GM21447 (cell line): ENCODE data around the gene MARVELD2.
"Not testable (repeated sequence)": the region's sequence is repeated elsewhere in the genome, so short reads cannot be mapped to it uniquely, and the experiment has no call there.

ENCODE experiments used
- ATAC-seq: cut with Tn5 transposase; IDR thresholded peaks from one replicate; pipeline ENCODE4 v1.9.1; 2021; ENCODE audit not compliant: unreplicated experiment

MARVELD2 gene

GRCh38 chr5:69444127-69444754, 29.3 kb downstream of the MARVELD2 start:
- no peak for ATAC-seq

GRCh38 chr5:69449511-69449910, 34.6 kb downstream of the MARVELD2 start:
- no peak for ATAC-seq

GRCh38 chr5:69450116-69450515, 35.2 kb downstream of the MARVELD2 start:
- no peak for ATAC-seq

GRCh38 chr5:69450527-69450926, 35.6 kb downstream of the MARVELD2 start:
- not testable (repeated sequence) for ATAC-seq

GRCh38 chr5:69451941-69452647, 37.2 kb downstream of the MARVELD2 start:
- no peak for ATAC-seq

- not testable (repeated sequence) for ATAC-seq
Measured at GRCh38 chr5:69453487-69453886, 38.6 kb downstream of the MARVELD2 start.

GRCh38 chr5:69454460-69455249, 39.7 kb downstream of the MARVELD2 start:
- ATAC-seq: no peak

- not testable (repeated sequence) for ATAC-seq
Measured at GRCh38 chr5:69455428-69455988, 40.6 kb downstream of the MARVELD2 start.

- no peak for ATAC-seq
Measured at GRCh38 chr5:69462170-69462569, 47.3 kb downstream of the MARVELD2 start.

GRCh38 chr5:69466375-69466774, 51.5 kb downstream of the MARVELD2 start:
- ATAC-seq: not testable (repeated sequence)

GRCh38 chr5:69467442-69468225, 52.7 kb downstream of the MARVELD2 start:
- ATAC-seq: peak; percentile 90

- no peak for ATAC-seq
Measured at GRCh38 chr5:69468631-69469030, 53.7 kb downstream of the MARVELD2 start.

- ATAC-seq: not testable (repeated sequence)
Measured at GRCh38 chr5:69471516-69471915, 56.6 kb downstream of the MARVELD2 start.

- ATAC-seq: not testable (repeated sequence)
Measured at GRCh38 chr5:69472535-69473143, 57.7 kb downstream of the MARVELD2 start.

GRCh38 chr5:69477170-69477569, 62.3 kb downstream of the MARVELD2 start:
- ATAC-seq: no peak

- ATAC-seq: not testable (repeated sequence)
Measured at GRCh38 chr5:69478296-69478695, 63.4 kb downstream of the MARVELD2 start.

- ATAC-seq: no peak
Measured at GRCh38 chr5:69484891-69485290, 70.0 kb downstream of the MARVELD2 start.

- no peak for ATAC-seq
Measured at GRCh38 chr5:69485471-69485870, 70.6 kb downstream of the MARVELD2 start.

- ATAC-seq: no peak
Measured at GRCh38 chr5:69489246-69489645, 74.3 kb downstream of the MARVELD2 start.

GRCh38 chr5:69491027-69491426, 76.1 kb downstream of the MARVELD2 start:
- ATAC-seq: no peak
